OCI-LY3 (cell line): Measurements from ENCODE around the gene CCT6A.
"Not testable (repeated sequence)": the region's sequence is repeated elsewhere in the genome, so short reads cannot be mapped to it uniquely, and the experiment has no call there.

ENCODE experiments used
- H2AFZ ChIP-seq: fragments of 200-600, 300-600 bp; shearing (Covaris generic); 2 replicates; pipeline ENCODE4 v1.6.0; 2014; ENCODE audit warnings: antibody characterized with exemption, low read depth, low read length
- H3K27ac ChIP-seq: fragments of 200-600, 300-600 bp; sonication (generic); 2 replicates; pipeline ENCODE4 v1.5.1; 2014; ENCODE audit warnings: mild to moderate bottlenecking, low read length, moderate library complexity, mixed read lengths
- H3K27me3 ChIP-seq: fragments of 200-600, 300-600 bp; sonication (generic); 2 replicates; pipeline ENCODE4 v1.6.1; 2014; ENCODE audit warnings: low read depth, low read length, mixed read lengths
- H3K36me3 ChIP-seq: fragments of 200-600, 300-600 bp; sonication (generic); replicated peaks from 2 replicates; pipeline ENCODE3; 2014; ENCODE audit warnings: low read depth, low read length, mixed read lengths
- H3K4me1 ChIP-seq: fragments of 300-600, 200-600 bp; sonication (generic); 2 replicates; pipeline ENCODE4 v1.6.1; 2014; ENCODE audit warnings: low read length, mixed read lengths
- H3K4me2 ChIP-seq: fragments of 200-600, 300-600 bp; sonication (generic); 2 replicates; pipeline ENCODE4 v1.6.1; 2014; ENCODE audit warnings: low read length, mixed read lengths
- H3K4me3 ChIP-seq: fragments of 300-600, 200-600 bp; sonication (generic); 2 replicates; pipeline ENCODE4 v1.5.1; 2014; ENCODE audit warnings: antibody characterized with exemption, mild to moderate bottlenecking, low read length, moderate library complexity
- H3K79me2 ChIP-seq: fragments of 300-600, 200-600 bp; shearing (Covaris generic); 2 replicates; pipeline ENCODE4 v1.6.1; 2014; ENCODE audit warnings: mild to moderate bottlenecking, low read length, mixed read lengths
- H3K9ac ChIP-seq: fragments of 300-600, 200-600 bp; shearing (Covaris generic); 2 replicates; pipeline ENCODE4 v1.6.0; 2014; ENCODE audit warnings: mild to moderate bottlenecking, low read length, moderate library complexity
- H3K9me3 ChIP-seq: fragments of 200-600, 300-600 bp; shearing (Covaris generic); 2 replicates; pipeline ENCODE4 v1.6.1; 2014; ENCODE audit warnings: low read length, mixed read lengths; ENCODE audit not compliant: insufficient read depth
- H4K20me1 ChIP-seq: fragments of 200-600, 300-600 bp; sonication (generic); 2 replicates; pipeline ENCODE4 v1.6.1; 2016; ENCODE audit warnings: low read length, mixed read lengths; ENCODE audit not compliant: insufficient read depth
- EZH2phosphoT487 ChIP-seq: fragments of 200-600 bp; shearing (Covaris generic); IDR thresholded peaks from 2 replicates; pipeline ENCODE4 v1.6.1; 2018; ENCODE audit warnings: antibody characterized with exemption, mixed run types, low read depth
- TF ChIP-seq, protein P1 (sequence below): fragments of 200-600, 300-600 bp; sonication (generic); IDR thresholded peaks from 2 replicates; pipeline ENCODE4 v1.5.1; 2014; ENCODE audit warnings: antibody characterized with exemption, low read length, low read depth

CCT6A gene

DNA sequence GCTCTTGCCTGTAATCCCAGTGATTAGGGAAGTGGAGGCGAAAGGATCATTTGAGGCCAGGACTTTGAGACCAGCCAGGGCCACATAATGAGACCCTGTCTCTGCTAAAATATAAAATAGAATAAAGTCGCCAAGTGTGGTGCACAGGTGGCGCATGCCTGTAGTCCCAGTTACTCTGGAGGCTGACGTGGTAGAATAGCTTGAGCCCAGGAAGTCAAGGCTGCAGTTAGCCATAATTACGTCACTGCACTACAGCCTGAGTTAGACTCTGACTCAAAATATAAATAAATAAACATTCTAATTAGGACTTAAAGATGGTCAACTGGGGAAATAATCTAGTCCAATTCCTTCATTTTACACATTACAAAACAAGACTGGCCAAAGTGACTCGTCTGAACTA, 53.9 kb downstream of the CCT6A start:
- H4K20me1 ChIP-seq: peaks cover 12% of the 10 kb centered on the region
- H2AFZ ChIP-seq: no peak overlapping the region

DNA sequence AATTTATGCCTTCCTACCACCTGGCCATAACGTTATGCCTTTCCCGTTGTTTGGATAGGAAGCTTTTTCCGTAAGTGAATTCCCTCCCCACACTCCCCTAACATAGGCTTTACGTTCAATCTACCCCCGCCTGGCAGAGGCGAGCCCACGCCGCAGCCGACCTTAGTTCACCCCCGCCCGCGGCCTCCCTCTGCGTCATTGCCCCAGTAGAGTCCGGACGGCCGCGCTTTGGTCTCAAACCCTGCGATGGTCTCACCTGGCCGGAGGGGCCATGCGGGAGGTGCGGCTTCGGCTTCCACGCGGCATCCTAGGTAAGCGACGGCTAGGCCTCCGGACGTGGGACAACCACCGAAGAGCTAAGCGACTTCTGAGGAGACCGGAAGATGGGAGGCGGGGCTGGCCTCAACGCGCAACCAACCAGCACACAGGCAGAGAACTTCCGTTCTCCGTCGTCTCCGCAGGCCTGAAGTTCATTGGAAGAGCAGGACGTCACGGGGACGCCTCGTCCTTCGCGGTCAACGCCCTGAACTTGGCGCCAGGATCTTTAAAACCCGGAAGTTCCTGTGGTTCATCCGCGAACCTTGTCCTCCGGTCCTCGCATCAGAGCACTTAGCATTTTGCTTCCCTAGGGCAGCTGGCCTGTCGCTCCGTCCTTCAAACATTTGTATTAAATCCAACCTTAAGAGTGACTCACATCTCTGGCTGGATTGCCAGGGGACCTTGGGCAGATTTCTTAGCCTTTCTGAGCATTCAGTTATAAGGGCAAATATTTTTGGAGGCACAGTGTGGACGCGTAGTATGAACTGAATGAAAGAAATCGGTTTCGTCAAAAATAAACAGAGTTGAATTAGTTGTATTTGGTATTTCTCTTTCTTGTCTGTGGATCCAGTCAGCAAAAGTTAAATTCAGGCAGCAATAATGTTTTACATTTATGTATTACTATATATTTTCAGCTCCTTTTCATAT, 54.8 kb downstream of the CCT6A start, which contains the start of gene CHCHD2:
Gene CHCHD2, minus strand, starts transcription at position 369 of the 966 bp plus-strand sequence. Its CDS starts 63 bp downstream, at position 306.
- Histone ChIP-seq H3K9me3 (no peaks in the 10 kb centered on the region), H3K27me3 (no peaks in the 10 kb centered on the region), H3K36me3 (peaks cover 23% of the 10 kb centered on the region), H3K9ac (peak within 1 kb of the TSS; percentile 81), H3K4me2 (peak within 1 kb of the TSS; percentile 99), H3K4me3 (peak within 1 kb of the TSS; percentile 80), H2AFZ (peak within 1 kb of the TSS; percentile 90), H3K79me2 (peaks cover 28% of the 10 kb centered on the region), H3K4me1 (peaks cover 13% of the 10 kb centered on the region), H4K20me1 (peaks cover 12% of the 10 kb centered on the region), H3K27ac (peak within 1 kb of the TSS; percentile 51)
- no peak for TF ChIP-seq EZH2phosphoT487
- TF ChIP-seq, protein P1, sequence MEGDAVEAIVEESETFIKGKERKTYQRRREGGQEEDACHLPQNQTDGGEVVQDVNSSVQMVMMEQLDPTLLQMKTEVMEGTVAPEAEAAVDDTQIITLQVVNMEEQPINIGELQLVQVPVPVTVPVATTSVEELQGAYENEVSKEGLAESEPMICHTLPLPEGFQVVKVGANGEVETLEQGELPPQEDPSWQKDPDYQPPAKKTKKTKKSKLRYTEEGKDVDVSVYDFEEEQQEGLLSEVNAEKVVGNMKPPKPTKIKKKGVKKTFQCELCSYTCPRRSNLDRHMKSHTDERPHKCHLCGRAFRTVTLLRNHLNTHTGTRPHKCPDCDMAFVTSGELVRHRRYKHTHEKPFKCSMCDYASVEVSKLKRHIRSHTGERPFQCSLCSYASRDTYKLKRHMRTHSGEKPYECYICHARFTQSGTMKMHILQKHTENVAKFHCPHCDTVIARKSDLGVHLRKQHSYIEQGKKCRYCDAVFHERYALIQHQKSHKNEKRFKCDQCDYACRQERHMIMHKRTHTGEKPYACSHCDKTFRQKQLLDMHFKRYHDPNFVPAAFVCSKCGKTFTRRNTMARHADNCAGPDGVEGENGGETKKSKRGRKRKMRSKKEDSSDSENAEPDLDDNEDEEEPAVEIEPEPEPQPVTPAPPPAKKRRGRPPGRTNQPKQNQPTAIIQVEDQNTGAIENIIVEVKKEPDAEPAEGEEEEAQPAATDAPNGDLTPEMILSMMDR: no peak

More for the DNA sequence above, 53.9 kb downstream of the CCT6A start:
- H3K9ac ChIP-seq: peak overlapping the region; percentile 81
- H3K4me2 ChIP-seq: peak overlapping the region; percentile 99
- TF ChIP-seq EZH2phosphoT487: no peak
- TF ChIP-seq, protein P1: no peak
- peaks cover 28% of the 10 kb centered on the region for H3K79me2 ChIP-seq
- H3K27me3 ChIP-seq: no peaks in the 10 kb centered on the region
- H3K4me3 ChIP-seq: peak overlapping the region; percentile 80
- no peaks in the 10 kb centered on the region for H3K9me3 ChIP-seq
- H3K27ac ChIP-seq: peak overlapping the region; percentile 49
- H3K4me1 ChIP-seq: peaks cover 13% of the 10 kb centered on the region
- H3K36me3 ChIP-seq: peaks cover 30% of the 10 kb centered on the region

DNA sequence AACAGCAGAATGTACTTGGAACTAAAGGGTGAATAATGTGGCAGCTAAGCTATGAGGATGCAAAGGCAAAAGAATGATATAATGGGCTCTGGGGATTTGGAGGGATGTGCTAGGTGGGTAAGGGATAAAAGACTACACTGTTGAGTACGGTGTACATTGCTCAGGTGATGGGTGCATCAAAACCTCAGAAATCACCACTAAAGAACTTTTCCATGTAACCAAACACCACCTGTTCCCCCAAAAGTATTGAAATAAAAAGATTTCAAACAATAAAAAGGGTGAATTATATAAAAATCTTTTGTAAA, 56.3 kb downstream of the CCT6A start:
- no peak overlapping the region for H3K4me2 ChIP-seq
- H2AFZ ChIP-seq: peak overlapping the region; percentile 58; the same call in 1 of the 2 replicates
- H4K20me1 ChIP-seq: peaks cover 12% of the 10 kb centered on the region
- H3K27ac ChIP-seq: no peak overlapping the region
- H3K36me3 ChIP-seq: peaks cover 13% of the 10 kb centered on the region
- TF ChIP-seq, protein P1: no peak
- no peak for TF ChIP-seq EZH2phosphoT487
- H3K27me3 ChIP-seq: no peaks in the 10 kb centered on the region
- H3K4me1 ChIP-seq: peaks cover 13% of the 10 kb centered on the region
- H3K4me3 ChIP-seq: no peak overlapping the region
- no peak overlapping the region for H3K9ac ChIP-seq
- H3K9me3 ChIP-seq: no peaks in the 10 kb centered on the region
- H3K79me2 ChIP-seq: peaks cover 28% of the 10 kb centered on the region

DNA sequence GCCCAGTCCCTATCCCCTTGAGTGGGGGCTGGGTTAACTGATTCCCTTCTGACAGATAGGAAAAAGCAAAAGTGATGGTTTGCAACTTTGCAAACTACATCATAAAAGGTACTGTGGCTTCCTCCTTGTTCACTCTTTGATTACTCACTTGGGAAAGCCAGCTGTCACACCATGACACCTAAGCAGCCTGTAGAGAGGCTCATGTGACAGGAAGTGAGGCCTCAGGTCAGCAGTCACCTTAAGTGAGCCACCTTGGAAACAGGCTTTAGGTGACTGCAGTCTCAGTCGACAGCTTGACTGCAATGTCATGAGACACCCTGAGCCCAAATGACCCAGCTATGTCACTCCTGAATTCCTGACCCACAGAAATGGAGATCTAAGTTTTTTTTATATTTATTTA, 59.0 kb downstream of the CCT6A start:
- Histone ChIP-seq H3K4me2 (no peak overlapping the region), H3K4me1 (peaks cover 7% of the 10 kb centered on the region; the same call in 1 of the 2 replicates), H4K20me1 (no peaks in the 10 kb centered on the region), H2AFZ (no peak overlapping the region), H3K9ac (no peak overlapping the region), H3K27me3 (no peaks in the 10 kb centered on the region), H3K79me2 (peaks cover 7% of the 10 kb centered on the region), H3K9me3 (no peaks in the 10 kb centered on the region), H3K4me3 (no peak overlapping the region), H3K27ac (no peak overlapping the region), H3K36me3 (no peaks in the 10 kb centered on the region)
- TF ChIP-seq, protein P1: no peak
- TF ChIP-seq EZH2phosphoT487: no peak

DNA sequence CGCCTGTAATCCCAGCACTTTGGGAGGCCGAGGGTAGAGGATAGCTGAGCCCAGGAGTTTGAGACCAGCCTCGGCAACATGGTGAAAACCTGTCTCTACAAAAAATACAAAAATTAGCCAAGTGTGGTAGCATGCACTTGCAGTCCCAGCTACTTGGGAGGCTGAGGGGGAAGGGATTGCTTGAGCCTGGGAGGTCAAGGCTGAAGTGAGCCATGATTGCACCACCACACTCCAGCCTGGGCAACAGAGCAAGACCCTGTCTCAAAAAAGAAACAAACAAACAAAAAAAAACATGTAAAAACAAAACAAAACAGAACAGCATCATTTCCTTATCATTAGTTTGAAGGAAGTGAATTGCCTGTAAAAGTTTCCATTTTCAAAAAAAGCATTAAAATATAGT, 60.7 kb downstream of the CCT6A start:
- not testable (repeated sequence) for H3K4me2 ChIP-seq, H3K79me2 ChIP-seq, H3K4me3 ChIP-seq, H3K9ac ChIP-seq, H2AFZ ChIP-seq, H4K20me1 ChIP-seq, H3K27ac ChIP-seq, H3K36me3 ChIP-seq, H3K27me3 ChIP-seq, H3K9me3 ChIP-seq, H3K4me1 ChIP-seq
